Mesenchymal stem cell (in vitro differentiated cells and primary cell): Measurements from ENCODE around the gene CARD16.

Experiments used
- DNase-seq: peaks from one replicate; pipeline ENCODE4 v3.0.0-alpha.2; 2013
- H2AFZ ChIP-seq: one replicate; pipeline ENCODE4 v1.6.1; 2013; ENCODE audit warnings: low read depth, mild to moderate bottlenecking, control low read depth, inconsistent platforms, low read length, moderate library complexity
- H2AK5ac ChIP-seq: 2 replicates; pipeline ENCODE4 v1.6.1; 2013; ENCODE audit warnings: low read length, moderate library complexity, mild to moderate bottlenecking, inconsistent platforms; ENCODE audit not compliant: severe bottlenecking
- H2BK120ac ChIP-seq: one replicate; pipeline ENCODE4 v1.6.1; 2013; ENCODE audit warnings: low read depth, mild to moderate bottlenecking, inconsistent platforms, low read length, moderate library complexity
- H2BK12ac ChIP-seq, 2 experiments: one replicate each; pipeline ENCODE4 v1.6.1; 2013; ENCODE audit warnings: inconsistent platforms in 2 of 2, low read length in 2 of 2, mild to moderate bottlenecking in 2 of 2, moderate library complexity in 2 of 2, control low read depth in 1 of 2
- H2BK15ac ChIP-seq: one replicate; pipeline ENCODE4 v1.6.1; 2013; ENCODE audit warnings: mild to moderate bottlenecking, low read depth, inconsistent platforms; ENCODE audit not compliant: poor library complexity, severe bottlenecking
- H2BK5ac ChIP-seq: 2 replicates; pipeline ENCODE4 v1.6.1; 2013; ENCODE audit warnings: low read depth, mild to moderate bottlenecking, low read length, control low read depth, inconsistent platforms; ENCODE audit not compliant: poor library complexity, severe bottlenecking
- H3K14ac ChIP-seq, 2 experiments: one replicate each; pipeline ENCODE4 v1.6.1; 2013; ENCODE audit warnings: inconsistent platforms in 2 of 2, low read length in 2 of 2, control low read depth in 1 of 2, mild to moderate bottlenecking in 1 of 2, moderate library complexity in 1 of 2
- H3K18ac ChIP-seq, 2 experiments: one replicate each; pipeline ENCODE4 v1.6.1; 2013; ENCODE audit warnings: inconsistent platforms in 2 of 2, low read length in 2 of 2, control low read depth in 1 of 2, low read depth in 1 of 2, mild to moderate bottlenecking in 1 of 2
- H3K23ac ChIP-seq, 2 experiments: one replicate each; pipeline ENCODE4 v1.6.1; 2013; ENCODE audit warnings: inconsistent platforms in 2 of 2, low read length in 2 of 2, mild to moderate bottlenecking in 2 of 2, moderate library complexity in 2 of 2, control low read depth in 1 of 2
- H3K27ac ChIP-seq: 2 replicates; pipeline ENCODE4 v1.5.1; 2013; ENCODE audit warnings: mild to moderate bottlenecking, moderate library complexity, low read length, control low read depth, inconsistent platforms; ENCODE audit not compliant: poor library complexity, severe bottlenecking
- H3K27me3 ChIP-seq, 2 experiments: 2 replicates each; pipeline versions ENCODE4 v1.6.1 to v1.7.0; 2013; ENCODE audit warnings: low read length in 2 of 2, mild to moderate bottlenecking in 2 of 2, moderate library complexity in 2 of 2, control low read depth in 1 of 2, inconsistent platforms in 1 of 2; ENCODE audit not compliant: control insufficient read depth in 1 of 2, insufficient read depth in 1 of 2
- H3K36me3 ChIP-seq, 2 experiments: 2 replicates each; pipeline versions ENCODE4 v1.6.1 to v1.7.0; 2013; ENCODE audit warnings: low read length in 2 of 2, control low read depth in 1 of 2, inconsistent platforms in 1 of 2, low read depth in 1 of 2, mild to moderate bottlenecking in 1 of 2; ENCODE audit not compliant: insufficient read depth in 2 of 2, control insufficient read depth in 1 of 2
- H3K4ac ChIP-seq, 2 experiments: one replicate each; pipeline ENCODE4 v1.6.1; 2013; ENCODE audit warnings: inconsistent platforms in 2 of 2, low read length in 2 of 2, mild to moderate bottlenecking in 2 of 2, moderate library complexity in 2 of 2, control low read depth in 1 of 2, low read depth in 1 of 2
- H3K4me1 ChIP-seq: 2 replicates; pipeline ENCODE4 v1.6.1; 2013; ENCODE audit warnings: low read depth, low read length, control low read depth; ENCODE audit not compliant: control insufficient read depth, insufficient read depth
- H3K4me2 ChIP-seq: 2 replicates; pipeline ENCODE4 v1.6.1; 2013; ENCODE audit warnings: low read length, mild to moderate bottlenecking, inconsistent platforms; ENCODE audit not compliant: poor library complexity, severe bottlenecking
- H3K4me3 ChIP-seq, 2 experiments: 2 replicates each; pipeline versions ENCODE4 v1.5.1 to v1.7.0; 2013; ENCODE audit warnings: low read length in 2 of 2, mild to moderate bottlenecking in 2 of 2, control low read depth in 1 of 2, low read depth in 1 of 2; ENCODE audit not compliant: insufficient read depth in 1 of 2
- H3K79me1 ChIP-seq: replicated peaks from 2 replicates; pipeline ENCODE4 v1.6.1; 2013; ENCODE audit warnings: mild to moderate bottlenecking, control low read depth, low read length, inconsistent platforms; ENCODE audit not compliant: poor library complexity, severe bottlenecking
- H3K9ac ChIP-seq: 2 replicates; pipeline ENCODE4 v1.7.0; 2013; ENCODE audit warnings: mild to moderate bottlenecking, low read length, moderate library complexity
- H3K9me3 ChIP-seq: 2 replicates; pipeline ENCODE4 v1.7.0; 2013; ENCODE audit warnings: mild to moderate bottlenecking, low read length; ENCODE audit not compliant: control insufficient read depth
- H4K8ac ChIP-seq: one replicate; pipeline ENCODE4 v1.6.1; 2013; ENCODE audit warnings: inconsistent platforms, mild to moderate bottlenecking, low read length, moderate library complexity
- H4K91ac ChIP-seq: one replicate; pipeline ENCODE4 v1.6.1; 2013; ENCODE audit warnings: mild to moderate bottlenecking, low read length, inconsistent platforms
- WGBS: methylation state at CpG from one replicate; pipeline ENCODE4 v1.1.7; 2013; ENCODE audit warnings: mixed read lengths; 5-methylcytosine and 5-hydroxymethylcytosine counted together

Gene CARD16

GRCh38 chr11:104997288-104997687 lies 47.8 kb downstream of the CARD16 start:
- no peak overlapping the region for H3K27ac ChIP-seq
- no peak overlapping the region for H3K9ac ChIP-seq
- H2AFZ ChIP-seq = no peak overlapping the region
- H3K27me3 ChIP-seq = no peaks in the 10 kb centered on the region
- no peaks in the 10 kb centered on the region for H3K36me3 ChIP-seq
- H3K4me3 ChIP-seq = no peak overlapping the region
- H2AK5ac ChIP-seq = no peak overlapping the region
- WGBS = 74% methylated on average over 5 of the region's 6 CpGs
- H2BK12ac ChIP-seq = no peak overlapping the region
- peak; percentile 70 for DNase-seq
- H3K14ac ChIP-seq = no peak overlapping the region
- H2BK120ac ChIP-seq = no peak overlapping the region
- no peak overlapping the region for H2BK15ac ChIP-seq
- no peak overlapping the region for H3K23ac ChIP-seq
- no peaks in the 10 kb centered on the region for H3K4me1 ChIP-seq
- H4K8ac ChIP-seq = no peak overlapping the region
- H3K79me1 ChIP-seq = no peaks in the 10 kb centered on the region
- H2BK5ac ChIP-seq = no peak overlapping the region
- no peak overlapping the region for H3K4me2 ChIP-seq
- H3K4ac ChIP-seq = no peak overlapping the region
- no peak overlapping the region for H4K91ac ChIP-seq
- no peaks in the 10 kb centered on the region for H3K9me3 ChIP-seq
- no peak overlapping the region for H3K18ac ChIP-seq

- Histone ChIP-seq H2BK5ac (no peak overlapping the region), H2BK12ac (no peak overlapping the region), H3K4me3 (no peak overlapping the region), H2AK5ac (no peak overlapping the region), H3K4ac (no peak overlapping the region), H3K36me3 (no peaks in the 10 kb centered on the region), H4K91ac (no peak overlapping the region), H3K27ac (no peak overlapping the region), H2BK120ac (no peak overlapping the region), H3K9me3 (no peaks in the 10 kb centered on the region), H3K27me3 (no peaks in the 10 kb centered on the region), H3K18ac (no peak overlapping the region), H3K79me1 (no peaks in the 10 kb centered on the region), H3K4me1 (no peaks in the 10 kb centered on the region), H4K8ac (no peak overlapping the region), H3K14ac (no peak overlapping the region), H2AFZ (no peak overlapping the region), H3K4me2 (no peak overlapping the region), H3K23ac (no peak overlapping the region), H2BK15ac (no peak overlapping the region), H3K9ac (no peak overlapping the region)
- no peak for DNase-seq
- WGBS = 85% methylated on average over 2 of the region's 2 CpGs
Observed at GRCh38 chr11:104995001-104995408, 50.1 kb downstream of the CARD16 start.

GRCh38 chr11:104992781-104993180 lies 52.4 kb downstream of the CARD16 start:
- no peak overlapping the region for H3K9ac ChIP-seq
- H3K14ac ChIP-seq = no peak overlapping the region
- no peak for DNase-seq
- H3K27me3 ChIP-seq = no peaks in the 10 kb centered on the region
- H3K4me3 ChIP-seq = no peak overlapping the region
- no peak overlapping the region for H2BK15ac ChIP-seq
- H2AFZ ChIP-seq = no peak overlapping the region
- H3K36me3 ChIP-seq = no peaks in the 10 kb centered on the region
- no peaks in the 10 kb centered on the region for H3K79me1 ChIP-seq
- H3K27ac ChIP-seq = no peak overlapping the region
- peaks cover 8% of the 10 kb centered on the region for H3K9me3 ChIP-seq
- no peak overlapping the region for H2BK120ac ChIP-seq
- WGBS = no CpG with 5 or more reads among the region's 1 CpG
- no peak overlapping the region for H4K91ac ChIP-seq
- H3K4ac ChIP-seq = no peak overlapping the region
- H3K4me1 ChIP-seq = no peaks in the 10 kb centered on the region
- no peak overlapping the region for H2AK5ac ChIP-seq
- H4K8ac ChIP-seq = no peak overlapping the region
- H2BK12ac ChIP-seq = no peak overlapping the region
- H3K23ac ChIP-seq = no peak overlapping the region
- no peak overlapping the region for H3K18ac ChIP-seq
- H2BK5ac ChIP-seq = no peak overlapping the region
- no peak overlapping the region for H3K4me2 ChIP-seq

GRCh38 chr11:104991994-104992393 lies 53.1 kb downstream of the CARD16 start:
- Histone ChIP-seq H3K14ac (no peak overlapping the region), H3K18ac (no peak overlapping the region), H2BK120ac (no peak overlapping the region), H3K23ac (no peak overlapping the region), H2AK5ac (no peak overlapping the region), H3K9ac (no peak overlapping the region), H3K27ac (no peak overlapping the region), H2BK5ac (no peak overlapping the region), H2BK15ac (no peak overlapping the region), H3K4ac (no peak overlapping the region), H3K36me3 (no peaks in the 10 kb centered on the region), H3K4me1 (no peaks in the 10 kb centered on the region), H3K27me3 (no peaks in the 10 kb centered on the region), H3K4me3 (no peak overlapping the region), H4K8ac (no peak overlapping the region), H2AFZ (no peak overlapping the region), H4K91ac (no peak overlapping the region), H3K79me1 (no peaks in the 10 kb centered on the region), H3K9me3 (peaks cover 8% of the 10 kb centered on the region), H3K4me2 (no peak overlapping the region), H2BK12ac (no peak overlapping the region)
- 93% methylated on average over 4 of the region's 4 CpGs for WGBS
- DNase-seq = no peak
